Breast epithelium (tissue), 4 donors: ENCODE data around the gene BBS7. TPM values are rescaled to one million over a fixed set of nuclear protein-coding genes. Genes with fewer than 3 reads are reported as not detected.

ENCODE experiments used
- DNase-seq, 2 donors: peaks; one replicate each; pipeline ENCODE4 v3.0.0-alpha.2; 2019; ENCODE audit warnings: low spot score in 2 of 2
- H3K27ac ChIP-seq, 2 donors: fragments of 200-600 bp; sonication (generic) in 1 of 2; one replicate each; pipeline ENCODE4 v1.5.1; 2016 to 2019; ENCODE audit warnings: mild to moderate bottlenecking in 1 of 2
- H3K27me3 ChIP-seq, 2 donors: fragments of 200-600 bp; sonication (generic) in 1 of 2; one replicate each; pipeline versions ENCODE4 v1.5.1 to v1.6.0; 2017 to 2019; ENCODE audit warnings: control low read depth in 1 of 2, mild to moderate bottlenecking in 1 of 2
- H3K36me3 ChIP-seq: fragments of 200-600 bp; one replicate; pipeline ENCODE4 v1.5.1; 2019
- H3K4me1 ChIP-seq, 2 donors: fragments of 200-600 bp; sonication (generic); one replicate each; pipeline ENCODE4 v1.5.1; 2016 to 2019; ENCODE audit warnings: control low read depth in 1 of 2
- H3K4me3 ChIP-seq, 3 donors: fragments of 200-600 bp; sonication (generic); 1 replicate in 2 of 3; 2 replicates in 1 of 3; pipeline ENCODE4 v1.5.1; 2016 to 2019; ENCODE audit warnings: mild to moderate bottlenecking in 3 of 3, moderate library complexity in 2 of 3
- H3K9me3 ChIP-seq, 2 donors: fragments of 200-600 bp; sonication (generic) in 1 of 2; one replicate each; pipeline ENCODE4 v1.5.1; 2016 to 2019; ENCODE audit warnings: control low read depth in 1 of 2
- POLR2A ChIP-seq: fragments of 450-650 bp; IDR thresholded peaks from one replicate; pipeline ENCODE4 v1.6.1; 2016; ENCODE audit warnings: antibody characterized with exemption, mild to moderate bottlenecking, moderate library complexity
- POLR2AphosphoS5 ChIP-seq, 3 donors: sonication (generic); formaldehyde crosslinking; IDR thresholded peaks; one replicate each; pipeline ENCODE4 v1.6.1; 2017; ENCODE audit warnings: antibody characterized with exemption in 3 of 3
- intact Hi-C: fragments of 100-400 bp; cut with DNase I; formaldehyde crosslinking; loops from one replicate; pipeline ENCODE4 v1.15.1; 2023; ENCODE audit warnings: low total_unique reads
- total RNA-seq, 3 donors: library from RNA; depleted of rRNA; stranded (reverse); fragments of >200 nt; gene quantifications; one replicate each; pipeline ENCODE4 v1.1.0, GENCODE V29; 2016
- TF ChIP-seq, protein P1 (sequence below), 3 donors: fragments of 450-650 bp; IDR thresholded peaks; one replicate each; pipeline ENCODE4 v1.5.1; 2016 to 2017; ENCODE audit warnings: antibody characterized with exemption in 3 of 3, mild to moderate bottlenecking in 3 of 3, moderate library complexity in 3 of 3

Gene BBS7
- total RNA-seq, 3 donors from 2014 or later = 12.5 to 16.0 (median 14.7) TPM

DNA sequence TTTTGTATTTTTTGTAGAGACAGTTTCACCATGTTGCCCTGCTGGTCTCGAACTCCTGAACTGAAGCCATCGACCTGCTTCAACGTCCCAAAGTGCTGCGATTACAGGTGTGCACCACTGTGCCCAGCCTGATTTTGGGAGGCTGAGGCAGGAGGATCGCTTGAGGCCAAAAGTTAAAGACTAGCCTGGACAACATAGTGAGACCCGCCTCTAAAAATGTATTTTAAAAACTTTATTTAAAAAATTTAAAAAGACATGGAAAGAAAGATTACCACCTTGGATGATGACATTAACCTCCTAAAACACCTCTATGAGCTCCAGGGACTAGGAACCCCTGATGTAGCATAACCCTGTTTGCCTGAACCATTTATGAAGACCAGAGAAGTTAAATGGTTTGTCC, 5.8 kb upstream of the BBS7 start:
- DNase-seq = no peak
- intact Hi-C loops = no loop called here
- H3K27me3 ChIP-seq = no peaks in the 10 kb centered on the region

DNA sequence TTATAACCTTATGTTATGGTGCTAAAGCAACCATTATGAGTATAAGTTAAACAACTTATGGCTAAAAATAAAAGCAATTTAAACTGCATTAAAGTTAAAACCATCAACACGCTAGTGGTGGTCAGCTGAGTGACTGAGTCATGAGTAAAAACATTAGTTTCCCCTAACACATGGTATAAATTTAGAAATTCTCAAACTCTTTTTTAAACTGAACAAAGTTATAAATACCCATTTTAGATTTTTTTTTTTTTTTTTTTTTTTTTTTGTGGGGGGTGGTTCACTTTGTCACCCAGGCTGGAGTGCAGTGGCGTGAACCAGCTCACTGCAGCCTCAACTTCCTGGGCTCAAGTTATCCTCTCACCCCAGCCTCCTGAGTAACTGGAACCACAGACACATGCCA, 5.4 kb upstream of the BBS7 start:
- intact Hi-C loops = no loop called here

More for the DNA sequence above, 5.8 kb upstream of the BBS7 start:
- H3K9me3 ChIP-seq = no peaks in the 10 kb centered on the region
- H3K4me3 ChIP-seq = no peak overlapping the region
- no peak overlapping the region for H3K27ac ChIP-seq
- no peaks in the 10 kb centered on the region for H3K4me1 ChIP-seq
- TF ChIP-seq POLR2AphosphoS5 (IDR thresholded peaks at IDR 0.05) = no peak
- no peak for TF ChIP-seq POLR2A
- TF ChIP-seq, protein P1, sequence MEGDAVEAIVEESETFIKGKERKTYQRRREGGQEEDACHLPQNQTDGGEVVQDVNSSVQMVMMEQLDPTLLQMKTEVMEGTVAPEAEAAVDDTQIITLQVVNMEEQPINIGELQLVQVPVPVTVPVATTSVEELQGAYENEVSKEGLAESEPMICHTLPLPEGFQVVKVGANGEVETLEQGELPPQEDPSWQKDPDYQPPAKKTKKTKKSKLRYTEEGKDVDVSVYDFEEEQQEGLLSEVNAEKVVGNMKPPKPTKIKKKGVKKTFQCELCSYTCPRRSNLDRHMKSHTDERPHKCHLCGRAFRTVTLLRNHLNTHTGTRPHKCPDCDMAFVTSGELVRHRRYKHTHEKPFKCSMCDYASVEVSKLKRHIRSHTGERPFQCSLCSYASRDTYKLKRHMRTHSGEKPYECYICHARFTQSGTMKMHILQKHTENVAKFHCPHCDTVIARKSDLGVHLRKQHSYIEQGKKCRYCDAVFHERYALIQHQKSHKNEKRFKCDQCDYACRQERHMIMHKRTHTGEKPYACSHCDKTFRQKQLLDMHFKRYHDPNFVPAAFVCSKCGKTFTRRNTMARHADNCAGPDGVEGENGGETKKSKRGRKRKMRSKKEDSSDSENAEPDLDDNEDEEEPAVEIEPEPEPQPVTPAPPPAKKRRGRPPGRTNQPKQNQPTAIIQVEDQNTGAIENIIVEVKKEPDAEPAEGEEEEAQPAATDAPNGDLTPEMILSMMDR (IDR thresholded peaks at IDR 0.05) = no peak
- peaks cover 4% of the 10 kb centered on the region for H3K36me3 ChIP-seq

DNA sequence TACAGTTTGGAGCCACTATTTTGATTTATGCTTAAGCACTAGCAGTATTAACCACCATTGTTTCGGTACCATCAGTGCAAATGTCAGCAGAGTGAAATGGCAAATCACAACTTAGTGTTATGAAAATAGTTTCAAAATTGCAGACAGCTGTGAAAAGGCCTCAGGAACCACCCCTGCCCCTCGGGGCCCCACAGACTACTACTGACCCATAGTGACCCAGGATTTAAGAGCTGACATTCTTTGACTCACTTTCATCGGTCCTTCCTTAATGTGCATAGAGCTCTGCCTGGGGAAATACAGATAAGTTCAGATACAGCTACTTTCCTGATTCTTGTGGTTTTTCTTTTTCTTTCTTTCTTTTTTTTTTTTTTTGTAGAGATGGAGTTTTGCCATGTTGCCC, 3.3 kb upstream of the BBS7 start:
- H3K4me3 ChIP-seq = no peak overlapping the region
- H3K27ac ChIP-seq = no peak overlapping the region
- no peaks in the 10 kb centered on the region for H3K4me1 ChIP-seq
- H3K9me3 ChIP-seq = no peaks in the 10 kb centered on the region
- peaks cover 4% of the 10 kb centered on the region for H3K36me3 ChIP-seq
- intact Hi-C loops = no loop called here
- H3K27me3 ChIP-seq = no peaks in the 10 kb centered on the region
- DNase-seq = no peak
- TF ChIP-seq POLR2AphosphoS5 (IDR thresholded peaks at IDR 0.05) (no peak), POLR2A (no peak)
- TF ChIP-seq, protein P1 (IDR thresholded peaks at IDR 0.05) = no peak

More for the DNA sequence above, 5.4 kb upstream of the BBS7 start:
- H3K27me3 ChIP-seq = no peaks in the 10 kb centered on the region
- DNase-seq = no peak
- TF ChIP-seq POLR2A (no peak), POLR2AphosphoS5 (IDR thresholded peaks at IDR 0.05) (no peak)
- TF ChIP-seq, protein P1 (IDR thresholded peaks at IDR 0.05) = no peak
- H3K4me1 ChIP-seq = no peaks in the 10 kb centered on the region
- H3K36me3 ChIP-seq = peaks cover 4% of the 10 kb centered on the region
- H3K4me3 ChIP-seq = no peak overlapping the region
- H3K27ac ChIP-seq = no peak overlapping the region
- no peaks in the 10 kb centered on the region for H3K9me3 ChIP-seq

DNA sequence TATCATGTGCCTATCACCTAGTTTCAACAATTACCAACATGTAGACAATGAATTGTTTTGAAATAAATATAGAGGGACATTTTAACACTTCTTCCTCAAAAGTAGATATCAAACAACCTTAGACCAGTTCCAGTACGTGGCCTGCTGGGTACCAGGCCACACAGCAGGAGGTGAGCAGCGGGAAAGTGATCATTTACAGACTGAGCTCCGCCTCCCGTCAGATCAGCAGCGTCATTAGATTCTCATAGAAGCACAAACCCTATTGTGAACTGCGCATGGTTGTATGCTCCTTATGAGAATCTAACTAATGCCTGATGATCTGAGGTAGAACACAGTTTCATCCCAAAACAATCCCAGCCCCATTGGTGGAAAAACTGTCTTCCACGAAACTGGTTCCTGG, 6.5 kb downstream of the BBS7 start:
- intact Hi-C loops = no loop called here
- no peaks in the 10 kb centered on the region for H3K9me3 ChIP-seq
- no peaks in the 10 kb centered on the region for H3K4me1 ChIP-seq
- no peak for DNase-seq
- TF ChIP-seq POLR2AphosphoS5 (IDR thresholded peaks at IDR 0.05) = no peak
- TF ChIP-seq POLR2A = no peak
- TF ChIP-seq, protein P1 (IDR thresholded peaks at IDR 0.05) = no peak
- H3K4me3 ChIP-seq = no peak overlapping the region
- no peaks in the 10 kb centered on the region for H3K27me3 ChIP-seq
- H3K27ac ChIP-seq = no peak overlapping the region
- H3K36me3 ChIP-seq = peaks cover 5% of the 10 kb centered on the region

DNA sequence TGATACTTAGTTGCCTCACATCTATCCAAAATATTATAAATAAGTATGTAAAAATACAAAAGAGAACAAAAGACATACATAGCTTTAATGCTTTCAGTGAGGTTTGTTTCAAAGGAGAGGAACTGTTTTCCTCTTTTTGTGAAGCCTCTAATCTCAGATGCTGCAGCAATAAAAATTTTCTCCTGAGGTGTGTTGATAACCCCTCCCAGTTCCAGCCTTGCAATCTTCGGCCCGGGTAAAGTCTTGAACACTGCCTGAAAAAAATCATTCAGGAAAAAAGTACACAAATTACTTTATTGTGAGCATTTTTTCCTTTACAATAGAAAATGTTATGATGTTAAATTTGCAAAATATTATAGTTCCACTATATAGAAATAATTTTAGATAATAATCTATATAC, 8.8 kb downstream of the BBS7 start:
- H3K36me3 ChIP-seq = peaks cover 5% of the 10 kb centered on the region
- no peaks in the 10 kb centered on the region for H3K4me1 ChIP-seq
- intact Hi-C loops = no loop called here
- no peak overlapping the region for H3K4me3 ChIP-seq
- H3K27ac ChIP-seq = no peak overlapping the region
- no peaks in the 10 kb centered on the region for H3K27me3 ChIP-seq
- no peak for TF ChIP-seq POLR2AphosphoS5 (IDR thresholded peaks at IDR 0.05)
- no peak for TF ChIP-seq POLR2A
- TF ChIP-seq, protein P1 (IDR thresholded peaks at IDR 0.05) = no peak
- no peaks in the 10 kb centered on the region for H3K9me3 ChIP-seq
- no peak for DNase-seq
